ENCODE data around the gene SOX8. TPM values are rescaled to one million over a fixed set of nuclear protein-coding genes. Genes with fewer than 3 reads are reported as not detected.
"Not testable (repeated sequence)": the region's sequence is repeated elsewhere in the genome, so short reads cannot be mapped to it uniquely, and the experiment has no call there.

SOX8 gene
- total RNA-seq, 1 donor from 2014 or later = 0.71 TPM

DNA sequence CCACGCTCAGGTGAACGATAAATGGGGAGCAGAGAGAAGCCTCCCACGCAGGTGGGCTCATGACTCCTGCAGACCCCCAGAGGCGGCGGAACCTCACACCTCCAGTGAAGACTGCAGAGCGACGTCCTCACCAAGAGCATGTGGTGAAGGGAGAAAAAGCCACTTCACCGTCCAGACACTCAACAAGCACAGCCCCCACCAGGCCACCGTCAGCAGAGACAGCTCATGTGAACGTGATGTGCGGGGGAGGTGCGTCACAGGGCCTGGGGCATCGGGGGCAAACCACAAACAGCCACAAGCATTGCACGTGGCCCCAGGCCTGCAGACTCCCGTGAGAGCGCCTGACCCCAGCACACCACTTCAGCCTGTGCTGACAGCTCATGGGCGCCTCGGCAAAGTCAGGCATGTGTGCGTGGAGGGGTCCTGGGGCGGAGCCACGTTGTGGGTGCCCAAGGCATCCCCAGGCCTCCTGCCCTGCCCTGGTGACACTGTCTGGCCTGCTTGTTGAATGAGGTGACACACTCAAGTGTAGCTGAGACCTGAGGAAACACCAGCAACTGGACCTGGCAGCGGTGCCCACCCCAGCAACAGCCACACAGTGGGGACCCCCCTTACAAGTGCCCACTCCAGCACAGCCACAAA lies 29.8 kb upstream of the SOX8 start:
- DNase-seq (ENCODE audit: low read depth) = no peak
- Histone ChIP-seq H3K27me3 (ENCODE audit: control insufficient read depth, insufficient read depth, low read length) (no peaks in the 10 kb centered on the region), H3K36me3 (ENCODE audit: control insufficient read depth, insufficient read depth, low read length) (no peaks in the 10 kb centered on the region), H3K4me3 (ENCODE audit: low read depth, low read length) (no peak overlapping the region)
- TF ChIP-seq, protein P1, sequence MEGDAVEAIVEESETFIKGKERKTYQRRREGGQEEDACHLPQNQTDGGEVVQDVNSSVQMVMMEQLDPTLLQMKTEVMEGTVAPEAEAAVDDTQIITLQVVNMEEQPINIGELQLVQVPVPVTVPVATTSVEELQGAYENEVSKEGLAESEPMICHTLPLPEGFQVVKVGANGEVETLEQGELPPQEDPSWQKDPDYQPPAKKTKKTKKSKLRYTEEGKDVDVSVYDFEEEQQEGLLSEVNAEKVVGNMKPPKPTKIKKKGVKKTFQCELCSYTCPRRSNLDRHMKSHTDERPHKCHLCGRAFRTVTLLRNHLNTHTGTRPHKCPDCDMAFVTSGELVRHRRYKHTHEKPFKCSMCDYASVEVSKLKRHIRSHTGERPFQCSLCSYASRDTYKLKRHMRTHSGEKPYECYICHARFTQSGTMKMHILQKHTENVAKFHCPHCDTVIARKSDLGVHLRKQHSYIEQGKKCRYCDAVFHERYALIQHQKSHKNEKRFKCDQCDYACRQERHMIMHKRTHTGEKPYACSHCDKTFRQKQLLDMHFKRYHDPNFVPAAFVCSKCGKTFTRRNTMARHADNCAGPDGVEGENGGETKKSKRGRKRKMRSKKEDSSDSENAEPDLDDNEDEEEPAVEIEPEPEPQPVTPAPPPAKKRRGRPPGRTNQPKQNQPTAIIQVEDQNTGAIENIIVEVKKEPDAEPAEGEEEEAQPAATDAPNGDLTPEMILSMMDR (IDR thresholded peaks at IDR 0.05; ENCODE audit: insufficient read depth, low read length, poor library complexity, severe bottlenecking) = no peak

GRCh38 chr16:952321-952720 lies 29.2 kb upstream of the SOX8 start:
- Histone ChIP-seq H3K4me3 (ENCODE audit: low read depth, low read length) (no peak overlapping the region), H3K36me3 (ENCODE audit: control insufficient read depth, insufficient read depth, low read length) (no peaks in the 10 kb centered on the region), H3K27me3 (ENCODE audit: control insufficient read depth, insufficient read depth, low read length) (no peaks in the 10 kb centered on the region)
- no peak for DNase-seq (ENCODE audit: low read depth)
- TF ChIP-seq, protein P1 (IDR thresholded peaks at IDR 0.05; ENCODE audit: insufficient read depth, low read length, poor library complexity, severe bottlenecking) = no peak

DNA sequence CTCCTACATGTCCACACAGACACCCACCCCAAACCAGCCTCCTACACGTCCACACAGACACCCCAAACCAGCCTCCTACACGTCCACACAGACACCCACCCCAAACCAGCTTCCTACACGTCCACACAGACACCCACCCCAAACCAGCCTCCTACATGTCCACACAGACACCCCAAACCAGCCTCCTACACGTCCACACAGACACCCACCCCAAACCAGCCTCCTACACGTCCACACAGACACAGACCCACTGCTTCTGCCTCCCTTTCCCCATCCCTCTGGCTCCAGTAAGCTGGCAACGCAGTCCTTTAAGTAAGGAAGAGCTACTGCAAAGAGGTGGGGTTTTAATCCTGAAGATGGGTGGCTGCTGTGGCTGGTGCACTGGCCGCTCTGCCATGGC lies 27.8 kb upstream of the SOX8 start:
- H3K4me3 ChIP-seq (ENCODE audit: low read depth, low read length); H3K36me3 ChIP-seq (ENCODE audit: control insufficient read depth, insufficient read depth, low read length); H3K27me3 ChIP-seq (ENCODE audit: control insufficient read depth, insufficient read depth, low read length); DNase-seq (ENCODE audit: low read depth): not testable (repeated sequence)

DNA sequence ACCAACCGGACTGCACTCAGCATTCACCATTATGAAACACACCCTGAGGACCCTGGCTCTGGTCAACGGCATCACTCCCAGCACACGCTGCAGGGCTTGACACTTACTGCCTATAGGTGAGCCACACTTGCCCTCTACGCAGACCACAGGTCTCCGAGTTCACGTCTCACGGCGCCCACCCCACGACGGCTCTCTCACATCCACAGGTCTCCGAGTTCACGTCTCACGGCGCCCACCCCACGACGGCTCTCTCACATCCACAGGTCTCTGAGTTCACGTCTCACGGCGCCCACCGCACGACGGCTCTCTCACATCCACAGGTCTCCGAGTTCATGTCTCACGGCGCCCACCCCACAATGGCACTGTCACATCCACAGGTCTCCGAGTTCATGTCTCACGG lies 25.8 kb upstream of the SOX8 start:
- DNase-seq (ENCODE audit: low read depth); H3K4me3 ChIP-seq (ENCODE audit: low read depth, low read length); H3K36me3 ChIP-seq (ENCODE audit: control insufficient read depth, insufficient read depth, low read length); H3K27me3 ChIP-seq (ENCODE audit: control insufficient read depth, insufficient read depth, low read length): not testable (repeated sequence)

DNA sequence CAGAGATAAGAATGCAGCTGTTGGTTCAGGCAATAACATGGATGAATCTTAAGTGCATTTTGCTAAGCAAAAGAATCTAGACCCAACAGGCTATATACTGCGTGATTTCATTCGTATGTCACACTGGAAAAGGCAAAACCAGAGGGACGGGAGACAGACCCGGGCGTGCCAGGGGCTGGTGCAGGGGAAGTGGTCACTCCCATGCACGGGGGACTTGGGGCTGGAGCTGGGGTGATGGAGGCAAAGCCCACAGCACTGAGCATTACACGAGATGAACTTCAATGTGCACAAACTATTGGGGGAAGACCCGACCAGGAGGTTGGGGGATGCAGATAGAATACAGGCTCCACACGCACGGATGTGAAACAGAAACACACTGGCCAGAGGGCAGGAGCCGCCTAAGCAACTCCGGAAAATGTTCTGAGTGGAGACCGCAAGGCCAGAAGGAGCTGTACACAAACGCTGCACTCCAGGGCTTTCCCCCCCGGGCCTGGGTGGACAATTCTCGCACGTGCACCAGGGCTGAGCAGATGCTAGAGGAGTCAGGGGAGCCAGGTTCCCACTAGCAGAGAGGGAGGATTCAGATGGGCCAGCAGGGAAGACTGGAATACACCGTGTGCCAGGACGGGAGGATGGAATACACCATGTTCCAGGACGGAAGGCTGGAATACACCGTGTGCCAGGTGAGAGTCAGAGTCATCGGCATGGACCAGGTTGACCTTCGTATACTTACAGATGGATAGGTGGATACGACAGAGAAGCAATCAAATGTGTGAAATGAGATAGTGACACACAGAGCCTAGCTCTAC lies 22.1 kb upstream of the SOX8 start:
- no peaks in the 10 kb centered on the region for H3K36me3 ChIP-seq (ENCODE audit: control insufficient read depth, insufficient read depth, low read length)
- no peaks in the 10 kb centered on the region for H3K27me3 ChIP-seq (ENCODE audit: control insufficient read depth, insufficient read depth, low read length)
- no peak for DNase-seq (ENCODE audit: low read depth)
- no peak overlapping the region for H3K4me3 ChIP-seq (ENCODE audit: low read depth, low read length)
- TF ChIP-seq, protein P1 (IDR thresholded peaks at IDR 0.05; ENCODE audit: insufficient read depth, low read length, poor library complexity, severe bottlenecking) = no peak

GRCh38 chr16:962366-962765 lies 19.2 kb upstream of the SOX8 start:
- TF ChIP-seq, protein P1 (IDR thresholded peaks at IDR 0.05; ENCODE audit: insufficient read depth, low read length, poor library complexity, severe bottlenecking) = no peak
- no peak for DNase-seq (ENCODE audit: low read depth)

More at GRCh38 chr16:962366-962765, 19.2 kb upstream of the SOX8 start:
- Histone ChIP-seq H3K27me3 (ENCODE audit: control insufficient read depth, insufficient read depth, low read length) (no peaks in the 10 kb centered on the region), H3K4me3 (ENCODE audit: low read depth, low read length) (no peak overlapping the region), H3K36me3 (ENCODE audit: control insufficient read depth, insufficient read depth, low read length) (no peaks in the 10 kb centered on the region)

Data from kidney epithelial cell (primary cell).